Inferior parietal cortex (tissue), 1 donor: Measurements from ENCODE around the gene ALX4.

ENCODE experiments used
- DNase-seq: peaks from one replicate; pipeline ENCODE4 v3.0.0-alpha.2; 2016; ENCODE audit errors: extremely low spot score

Gene ALX4

GRCh38 chr11:44309478-44310205, at the start of gene ALX4:
Gene ALX4 (minus strand): TSS chr11:44310139. CDS start chr11:44310062, 77 bp downstream.
- peak; percentile 5 for DNase-seq

GRCh38 chr11:44359162-44359561, 49.2 kb upstream of the ALX4 start:
- DNase-seq: no peak

GRCh38 chr11:44358713-44359112, 48.8 kb upstream of the ALX4 start:
- no peak for DNase-seq

- no peak for DNase-seq
These were observed 47.8 kb upstream of the ALX4 start for GRCh38 chr11:44357711-44358110.

GRCh38 chr11:44356351-44356750, 46.4 kb upstream of the ALX4 start:
- DNase-seq: no peak

- no peak for DNase-seq
These were observed 42.1 kb upstream of the ALX4 start for GRCh38 chr11:44351898-44352498.

GRCh38 chr11:44351006-44351660, 41.2 kb upstream of the ALX4 start:
- no peak for DNase-seq

GRCh38 chr11:44349328-44349727, 39.4 kb upstream of the ALX4 start:
- DNase-seq: no peak

- no peak for DNase-seq
These were observed 38.8 kb upstream of the ALX4 start for GRCh38 chr11:44348721-44349120.

GRCh38 chr11:44348114-44348513, 38.2 kb upstream of the ALX4 start:
- DNase-seq: no peak

- no peak for DNase-seq
These were observed 37.6 kb upstream of the ALX4 start for GRCh38 chr11:44347538-44347937.

- no peak for DNase-seq
These were observed 37.0 kb upstream of the ALX4 start for GRCh38 chr11:44346983-44347382.

- DNase-seq: no peak
These were observed 35.8 kb upstream of the ALX4 start for GRCh38 chr11:44345781-44346180.

- DNase-seq: no peak
These were observed 35.0 kb upstream of the ALX4 start for GRCh38 chr11:44344921-44345320.

GRCh38 chr11:44344423-44344820, 34.5 kb upstream of the ALX4 start:
- DNase-seq: no peak

- DNase-seq: no peak
These were observed 34.0 kb upstream of the ALX4 start for GRCh38 chr11:44343778-44344422.

- no peak for DNase-seq
These were observed 32.7 kb upstream of the ALX4 start for GRCh38 chr11:44342616-44343015.

- DNase-seq: no peak
These were observed 30.7 kb upstream of the ALX4 start for GRCh38 chr11:44340656-44341055.

- DNase-seq: no peak
These were observed 29.6 kb upstream of the ALX4 start for GRCh38 chr11:44339530-44339883.

- no peak for DNase-seq
These were observed 29.0 kb upstream of the ALX4 start for GRCh38 chr11:44338698-44339529.

GRCh38 chr11:44338026-44338425, 28.1 kb upstream of the ALX4 start:
- DNase-seq: no peak

GRCh38 chr11:44335919-44336318, 26.0 kb upstream of the ALX4 start:
- no peak for DNase-seq
